Thyroid gland (tissue), 4 donors: ENCODE measurements around the gene MUC6.

Experiments
- CTCF ChIP-seq, 6 experiments: fragments of 200-600 bp in 3 of 6; fragments of 450-650 bp in 3 of 6; sonication (generic) in 3 of 6; IDR thresholded peaks; one replicate each; pipeline ENCODE4 v1.5.1; 2016 to 2019; ENCODE audit warnings: antibody characterized with exemption in 6 of 6, mild to moderate bottlenecking in 2 of 6, inconsistent platforms in 1 of 6, moderate library complexity in 1 of 6
- POLR2A ChIP-seq, 2 donors: fragments of 450-650 bp; IDR thresholded peaks; one replicate each; pipeline ENCODE4 v1.6.1; 2017; ENCODE audit warnings: antibody characterized with exemption in 2 of 2, mild to moderate bottlenecking in 2 of 2, moderate library complexity in 1 of 2

- TF ChIP-seq POLR2A (IDR thresholded peaks at IDR 0.05) (no peak), CTCF (IDR thresholded peaks at IDR 0.05) (no peak)
These were observed 18.7 kb upstream of the MUC6 start for GRCh38 chr11:1055109-1055703.
